Measurements from ENCODE around the gene FSIP1.

The FSIP1 gene

GRCh38 chr15:39672666-39673065 is 110.0 kb downstream of the FSIP1 start:
- FAIRE-seq: no peak

DNA sequence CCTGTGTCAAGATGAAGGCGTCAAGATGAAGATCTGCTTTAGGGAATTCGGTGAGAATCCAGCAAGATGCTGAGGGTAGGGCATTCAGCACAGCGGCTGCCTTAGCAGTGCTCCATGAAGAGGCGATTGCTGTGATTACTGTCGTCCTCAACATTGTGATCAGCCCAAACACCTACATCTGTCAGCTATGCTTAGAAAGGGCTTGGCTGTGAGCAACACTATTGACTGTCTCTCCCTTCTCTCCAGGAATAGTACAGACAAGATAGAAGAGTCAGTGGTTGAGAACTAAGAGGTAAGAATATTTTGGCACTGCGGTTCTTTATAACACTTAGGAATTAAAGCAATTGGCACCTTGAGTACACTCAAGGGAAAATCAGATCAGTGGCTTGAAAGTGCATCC is 110.5 kb downstream of the FSIP1 start:
- no peak for FAIRE-seq

DNA sequence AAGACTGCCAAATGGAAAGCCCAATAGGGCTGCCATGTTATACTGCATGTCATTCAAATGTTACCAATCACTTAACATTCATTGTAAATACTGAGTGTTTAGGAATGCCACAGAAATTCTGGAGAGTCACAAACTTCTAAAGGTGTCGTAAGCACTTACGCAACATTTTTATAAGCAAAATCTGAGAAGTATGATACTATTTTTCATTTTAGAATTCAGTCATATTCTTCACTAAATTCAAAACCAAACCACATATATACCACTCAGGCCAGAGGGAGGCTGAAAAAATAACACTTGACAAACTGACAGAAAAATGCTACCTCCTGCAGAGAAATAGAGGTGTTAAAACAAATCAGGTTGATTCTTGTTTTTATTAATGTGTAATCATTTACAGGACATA is 112.0 kb downstream of the FSIP1 start:
- FAIRE-seq: no peak

DNA sequence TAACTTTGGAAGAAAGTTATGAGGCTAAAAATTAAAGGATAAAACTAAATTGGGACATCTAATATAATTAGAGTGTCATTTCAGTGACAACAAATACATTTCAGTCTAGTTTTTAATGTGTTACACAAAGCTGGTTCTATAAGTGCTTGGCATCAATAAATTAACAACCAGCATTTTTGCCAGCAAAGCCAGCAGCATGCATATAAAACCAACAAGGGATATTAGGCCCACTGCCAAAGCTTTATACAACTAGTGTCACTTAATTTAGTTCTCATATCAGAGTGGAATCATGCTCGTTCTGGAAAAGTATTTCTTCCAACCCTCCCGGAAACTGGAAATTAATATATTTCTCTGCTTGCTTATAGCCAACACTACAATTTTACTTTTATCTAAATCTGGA is 113.0 kb downstream of the FSIP1 start:
- no peak for FAIRE-seq

- no peak for FAIRE-seq
Measured at GRCh38 chr15:39669241-39669640, 113.4 kb downstream of the FSIP1 start.

- no peak for FAIRE-seq
Measured at GRCh38 chr15:39668457-39668856, 114.2 kb downstream of the FSIP1 start.

DNA sequence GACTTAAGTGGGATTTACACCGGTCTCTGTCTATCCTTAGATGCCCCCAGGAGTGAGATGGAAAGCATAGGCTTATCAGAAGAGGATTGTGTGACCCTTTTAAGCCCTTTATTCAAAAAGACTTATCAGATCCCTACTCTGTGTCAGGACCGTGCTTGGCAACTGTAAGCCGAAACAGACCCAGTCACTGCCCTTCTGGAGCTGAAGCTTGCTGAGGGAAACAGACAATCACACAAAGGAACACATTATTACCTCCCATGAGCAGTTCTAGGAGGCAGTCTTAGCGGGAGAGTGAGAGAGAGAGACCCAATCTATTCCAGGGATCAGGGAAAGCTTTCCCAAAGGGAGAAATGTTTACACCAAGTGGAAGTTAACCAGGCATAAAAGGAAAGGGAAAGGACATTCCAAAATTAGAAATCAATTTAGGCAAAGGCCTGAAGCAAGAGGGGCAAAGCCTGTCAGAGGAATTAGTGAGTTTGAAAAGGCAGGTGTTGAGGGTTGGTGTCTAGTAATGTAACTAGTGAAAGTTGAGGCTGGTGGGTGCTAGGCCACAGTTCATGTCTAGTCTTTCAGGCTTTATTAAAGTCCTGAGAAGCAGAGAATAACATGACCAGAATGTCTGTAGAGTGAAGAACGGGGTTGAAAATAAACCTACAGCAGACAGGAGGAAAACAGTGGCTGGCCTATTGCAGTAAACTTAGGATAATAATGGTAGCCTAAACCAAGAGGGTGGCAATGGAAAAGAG is 115.1 kb downstream of the FSIP1 start:
- no peak for FAIRE-seq

DNA sequence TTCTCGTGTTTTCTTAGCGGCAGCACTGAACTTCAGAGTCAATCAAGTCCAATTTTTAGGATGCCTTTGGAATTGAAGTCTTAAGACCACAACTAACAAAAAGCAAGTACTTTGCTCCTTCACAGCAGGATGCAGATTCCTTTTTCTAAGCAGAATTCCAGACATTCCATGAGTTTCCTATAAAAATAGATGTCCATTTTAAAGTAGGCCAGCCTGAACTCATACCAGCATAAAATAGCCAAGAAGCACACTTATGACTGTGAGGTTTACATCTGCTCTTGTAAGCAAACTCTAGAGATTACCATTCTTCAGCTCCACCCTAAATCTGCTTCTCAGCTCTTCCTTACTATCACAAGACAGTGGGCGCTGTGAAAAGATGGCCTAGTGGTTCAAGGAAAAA is 116.0 kb downstream of the FSIP1 start:
- no peak for FAIRE-seq

GRCh38 chr15:39665629-39666250 is 116.9 kb downstream of the FSIP1 start:
- no peak for FAIRE-seq

- FAIRE-seq: no peak
Measured at GRCh38 chr15:39663704-39664250, 118.9 kb downstream of the FSIP1 start.

DNA sequence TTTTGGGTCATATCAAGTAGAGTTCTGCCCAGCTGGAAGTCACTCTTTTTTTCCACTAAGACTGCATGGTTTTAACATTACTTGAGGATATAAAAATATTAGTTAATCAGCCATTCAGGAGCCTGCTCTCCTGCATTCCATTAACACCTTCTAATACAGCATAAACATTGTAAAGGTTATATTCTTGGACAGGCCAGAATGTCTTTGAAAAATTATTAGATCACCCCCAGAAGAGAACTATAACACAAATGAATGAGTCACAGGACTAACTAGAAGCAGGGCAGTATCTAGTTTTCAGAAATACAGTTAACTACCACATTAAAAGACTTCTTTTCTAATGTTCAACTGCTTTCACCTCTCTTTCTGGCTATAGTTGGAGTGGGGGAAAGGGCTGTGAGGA is 120.9 kb downstream of the FSIP1 start:
- no peak for FAIRE-seq

- FAIRE-seq: no peak
Measured at GRCh38 chr15:39658740-39659139, 123.9 kb downstream of the FSIP1 start.

GRCh38 chr15:39657668-39658067 is 125.0 kb downstream of the FSIP1 start:
- FAIRE-seq: no peak

GRCh38 chr15:39657181-39657580 is 125.5 kb downstream of the FSIP1 start:
- no peak for FAIRE-seq

DNA sequence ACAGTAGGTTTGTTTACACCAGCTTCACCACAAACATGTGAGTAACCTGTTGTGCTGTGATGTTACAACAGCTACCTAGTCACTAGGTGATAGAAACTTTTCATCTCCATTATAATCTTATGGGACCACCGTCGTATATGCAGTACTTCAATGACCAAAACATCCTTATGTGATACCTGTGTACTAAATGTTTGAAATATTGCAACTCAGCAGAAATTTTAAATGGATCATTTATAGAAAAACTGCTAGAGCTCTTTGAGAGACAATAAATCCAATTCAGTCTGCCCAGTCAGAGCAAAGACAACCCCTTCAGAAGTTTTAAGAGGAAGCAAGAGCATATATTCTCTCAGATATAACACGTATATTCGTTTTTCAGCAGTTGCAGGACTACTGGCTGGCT is 128.3 kb downstream of the FSIP1 start:
- FAIRE-seq: no peak

- FAIRE-seq: no peak
Measured at GRCh38 chr15:39651881-39652280, 130.8 kb downstream of the FSIP1 start.

DNA sequence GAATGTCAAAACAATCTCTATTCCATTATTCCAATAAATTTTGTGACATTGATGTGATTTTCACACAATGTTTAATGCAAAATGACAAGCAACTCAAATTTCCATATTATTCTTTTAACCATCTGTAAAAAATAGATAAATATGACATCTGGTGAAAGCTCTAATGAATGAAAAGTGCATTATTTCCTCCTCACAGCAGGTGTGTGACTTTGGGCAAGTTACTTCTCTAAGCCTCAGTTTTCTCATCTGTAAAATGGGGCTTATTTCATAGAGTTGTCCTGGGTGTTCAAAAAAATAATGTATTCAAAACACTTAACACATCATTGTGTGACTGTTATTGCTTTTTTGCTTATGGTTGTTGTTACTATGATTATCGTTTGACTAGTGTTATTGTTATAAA is 131.3 kb downstream of the FSIP1 start:
- no peak for FAIRE-seq

DNA sequence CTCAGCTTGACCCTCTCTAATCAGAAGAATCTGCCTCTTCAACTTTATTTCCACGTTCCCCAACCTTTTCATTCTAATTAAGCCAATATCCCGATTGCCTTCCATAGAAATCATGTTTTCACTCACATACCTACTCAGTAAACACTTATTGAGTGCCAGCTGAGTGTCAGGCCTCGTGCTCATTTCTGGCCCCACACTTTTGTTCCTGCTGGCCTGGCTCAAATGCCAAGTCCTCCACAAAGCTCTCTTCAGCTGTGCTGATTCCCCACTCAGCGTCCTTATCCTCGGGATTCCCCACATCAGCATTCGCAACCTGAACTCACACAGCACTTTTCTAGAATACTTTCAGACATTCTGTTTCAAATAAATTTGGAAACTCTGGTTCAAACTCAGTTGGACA is 132.9 kb downstream of the FSIP1 start:
- FAIRE-seq: no peak

- FAIRE-seq: no peak
Measured at GRCh38 chr15:39646425-39646824, 136.2 kb downstream of the FSIP1 start.

DNA sequence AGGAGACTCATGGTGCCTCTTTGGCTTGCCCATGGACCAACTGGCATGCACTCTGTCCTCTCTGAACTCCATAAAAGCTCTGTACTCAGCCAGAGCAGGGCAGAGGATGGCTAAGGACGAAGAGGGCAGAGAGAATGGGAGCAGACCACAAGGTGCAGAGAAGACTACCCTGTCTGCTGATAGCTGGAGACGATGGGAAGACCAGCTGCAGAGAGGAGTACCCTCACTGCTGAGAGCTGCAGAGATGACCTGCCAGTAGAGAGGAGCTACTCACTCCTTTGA is 136.7 kb downstream of the FSIP1 start:
- FAIRE-seq: no peak

GRCh38 chr15:39645138-39645975 is 137.3 kb downstream of the FSIP1 start:
- no peak for FAIRE-seq

DNA sequence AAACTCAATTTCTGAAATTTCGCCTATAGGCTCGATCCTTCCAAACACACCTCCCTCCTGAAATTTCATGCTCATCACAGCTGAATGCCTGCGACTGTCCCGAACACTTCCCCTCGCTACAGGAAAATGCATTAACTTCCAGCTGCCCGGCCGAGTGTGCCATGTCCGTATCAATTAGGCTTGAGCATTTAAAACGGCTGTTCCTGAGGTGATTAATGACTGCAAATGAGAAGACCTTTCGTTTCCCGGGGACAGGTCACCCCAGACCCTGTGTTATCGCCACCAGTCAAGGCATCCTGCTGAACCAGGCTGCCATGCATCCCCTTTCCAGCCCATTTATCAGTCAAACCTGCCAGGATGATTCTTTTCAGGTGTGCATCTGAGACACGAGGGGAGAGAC is 138.5 kb downstream of the FSIP1 start:
- FAIRE-seq: no peak

DNA sequence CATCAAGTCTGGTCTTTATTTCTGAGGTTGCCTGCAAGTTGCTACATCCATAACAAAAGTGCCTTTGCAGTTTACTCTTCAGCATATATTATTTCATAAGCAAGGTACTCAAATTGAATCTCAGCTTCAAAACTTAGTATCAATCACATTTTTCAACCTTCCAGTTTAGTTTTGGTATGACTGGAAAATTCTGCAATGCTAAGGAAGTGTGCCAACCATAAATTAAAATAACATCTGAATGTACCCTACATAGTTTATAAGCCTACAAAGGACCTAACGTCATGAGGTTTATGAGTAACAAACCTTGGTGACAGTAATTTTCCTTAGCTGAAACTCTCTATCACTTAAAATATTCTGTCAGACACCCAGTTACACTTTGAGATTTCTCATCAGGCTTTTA is 138.9 kb downstream of the FSIP1 start:
- no peak for FAIRE-seq

Measured in A204.1 (cell line).